Neural progenitor cell (in vitro differentiated cells): ENCODE results near the gene SUPT4H1. TPM values are rescaled to one million over a fixed set of nuclear protein-coding genes. Genes with fewer than 3 reads are reported as not detected.

Source experiments
- DNase-seq: peaks from one replicate; pipeline ENCODE4 v3.0.0-alpha.2; 2016; ENCODE audit warnings: low spot score
- H2AFZ ChIP-seq: fragments of 200-600 bp; sonication (generic); replicated peaks from 2 replicates; pipeline ENCODE4 v1.6.1; 2016; ENCODE audit warnings: antibody characterized with exemption
- H3F3A ChIP-seq: fragments of 200-600 bp; sonication (generic); 2 replicates; pipeline ENCODE4 v1.6.1; 2016; ENCODE audit warnings: antibody characterized with exemption, low read depth
- H3K27ac ChIP-seq: fragments of 200-600 bp; sonication (generic); 2 replicates; pipeline ENCODE4 v1.5.1; 2016; ENCODE audit warnings: mild to moderate bottlenecking
- H3K27me3 ChIP-seq: fragments of 200-600 bp; sonication (generic); 2 replicates; pipeline ENCODE4 v1.6.1; 2016; ENCODE audit warnings: mild to moderate bottlenecking, moderate library complexity
- H3K36me3 ChIP-seq: fragments of 200-600 bp; sonication (generic); 2 replicates; pipeline ENCODE4 v1.5.1; 2016
- H3K4me1 ChIP-seq: fragments of 200-600 bp; sonication (generic); 2 replicates; pipeline ENCODE4 v1.6.1; 2016; ENCODE audit warnings: mixed run types
- H3K4me2 ChIP-seq: fragments of 200-600 bp; sonication (generic); 2 replicates; pipeline ENCODE4 v1.6.1; 2016
- H3K4me3 ChIP-seq: fragments of 200-600 bp; sonication (generic); 2 replicates; pipeline ENCODE4 v1.5.1; 2016
- H3K79me2 ChIP-seq: fragments of 200-600 bp; sonication (generic); 2 replicates; pipeline ENCODE4 v1.6.1; 2016; ENCODE audit warnings: low read depth
- H3K9ac ChIP-seq: fragments of 200-600 bp; sonication (generic); 2 replicates; pipeline ENCODE4 v1.6.1; 2016
- H3K9me3 ChIP-seq: fragments of 200-600 bp; sonication (generic); 2 replicates; pipeline ENCODE4 v1.5.1; 2016; ENCODE audit warnings: low read depth
- H4K20me1 ChIP-seq: fragments of 200-600 bp; sonication (generic); 2 replicates; pipeline ENCODE4 v1.6.1; 2016; ENCODE audit warnings: low read depth
- H3K27ac Mint-ChIP-seq: 3 replicates; pipeline ENCODE4 v1.8.0; 2021; ENCODE audit warnings: mixed read lengths
- H3K27me3 Mint-ChIP-seq: 2 replicates; pipeline ENCODE4 v1.8.0; 2022; ENCODE audit warnings: low read depth, mild to moderate bottlenecking, inconsistent platforms, moderate library complexity, mixed read lengths; ENCODE audit not compliant: insufficient read depth
- H3K36me3 Mint-ChIP-seq: 3 replicates; pipeline ENCODE4 v1.8.0; 2021; ENCODE audit warnings: mixed read lengths
- H3K4me1 Mint-ChIP-seq: 3 replicates; pipeline ENCODE4 v1.8.0; 2021; ENCODE audit warnings: mixed read lengths
- H3K4me3 Mint-ChIP-seq: 3 replicates; pipeline ENCODE4 v1.8.0; 2021; ENCODE audit warnings: mild to moderate bottlenecking, moderate library complexity, mixed read lengths
- H3K9me3 Mint-ChIP-seq: 3 replicates; pipeline ENCODE4 v1.8.0; 2020; ENCODE audit warnings: mixed read lengths
- CTCF ChIP-seq: fragments of 200-600 bp; sonication (generic); IDR thresholded peaks from 2 replicates; pipeline ENCODE4 v1.5.1; 2017; ENCODE audit warnings: antibody characterized with exemption, mild to moderate bottlenecking
- EZH2 ChIP-seq: fragments of 200-600 bp; sonication (generic); IDR thresholded peaks from 2 replicates; pipeline ENCODE4 v1.6.1; 2017; ENCODE audit warnings: antibody characterized with exemption, mild to moderate bottlenecking, moderate library complexity
- EZH2phosphoT487 ChIP-seq: fragments of 200-600 bp; sonication (generic); IDR thresholded peaks from 2 replicates; pipeline ENCODE4 v1.6.1; 2017; ENCODE audit warnings: antibody characterized with exemption
- total RNA-seq: library from RNA; depleted of rRNA; stranded (reverse); fragments of >200 nt; gene quantifications from 2 replicates; pipeline ENCODE4 v1.2.3, GENCODE V29; 2015; ENCODE audit warnings: low replicate concordance

The SUPT4H1 gene
- total RNA-seq, 1 donor from 2014 or later: 103 TPM

- no peaks in the 10 kb centered on the region for H3K36me3 Mint-ChIP-seq
- no peaks in the 10 kb centered on the region for H3K9me3 Mint-ChIP-seq
- H3F3A ChIP-seq: no peaks in the 10 kb centered on the region
- no peaks in the 10 kb centered on the region for H3K27me3 ChIP-seq
- TF ChIP-seq EZH2 (no peak), CTCF (no peak), EZH2phosphoT487 (no peak)
- H4K20me1 ChIP-seq: no peaks in the 10 kb centered on the region
- no peak for DNase-seq
- no peaks in the 10 kb centered on the region for H3K36me3 ChIP-seq
- no peaks in the 10 kb centered on the region for H3K79me2 ChIP-seq
- no peak overlapping the region for H3K4me3 Mint-ChIP-seq
- H3K27ac Mint-ChIP-seq: peak overlapping the region; percentile 13
- H3K4me3 ChIP-seq: no peak overlapping the region
- H3K4me1 ChIP-seq: no peaks in the 10 kb centered on the region
- H3K9ac ChIP-seq: no peak overlapping the region
- no peak overlapping the region for H3K27ac ChIP-seq
- peaks cover 22% of the 10 kb centered on the region for H3K4me1 Mint-ChIP-seq
- H3K9me3 ChIP-seq: no peaks in the 10 kb centered on the region
- no peak overlapping the region for H2AFZ ChIP-seq
- H3K4me2 ChIP-seq: no peak overlapping the region
- no peaks in the 10 kb centered on the region for H3K27me3 Mint-ChIP-seq
These were observed 30.9 kb upstream of the SUPT4H1 start for GRCh38 chr17:58382872-58383242.

- no peak for DNase-seq
- no peak overlapping the region for H3K27ac ChIP-seq
These were observed 30.3 kb upstream of the SUPT4H1 start for GRCh38 chr17:58382108-58382871.

GRCh38 chr17:58381124-58382035 is 29.4 kb upstream of the SUPT4H1 start:
- no peaks in the 10 kb centered on the region for H3K9me3 ChIP-seq
- H3K27me3 Mint-ChIP-seq: no peaks in the 10 kb centered on the region
- H3K79me2 ChIP-seq: no peaks in the 10 kb centered on the region
- no peaks in the 10 kb centered on the region for H4K20me1 ChIP-seq
- peak overlapping the region; percentile 50 for H3K27ac Mint-ChIP-seq
- no peak overlapping the region for H3K27ac ChIP-seq
- TF ChIP-seq EZH2: no peak
- TF ChIP-seq EZH2phosphoT487: no peak
- TF ChIP-seq CTCF: no peak
- H3K4me3 ChIP-seq: no peak overlapping the region
- H3K9ac ChIP-seq: no peak overlapping the region
- H3K27me3 ChIP-seq: no peaks in the 10 kb centered on the region
- H3K4me1 ChIP-seq: no peaks in the 10 kb centered on the region
- H3K4me3 Mint-ChIP-seq: no peak overlapping the region
- H3F3A ChIP-seq: no peaks in the 10 kb centered on the region
- no peak overlapping the region for H2AFZ ChIP-seq
- no peaks in the 10 kb centered on the region for H3K9me3 Mint-ChIP-seq
- H3K4me2 ChIP-seq: no peak overlapping the region
- DNase-seq: no peak
- H3K36me3 ChIP-seq: no peaks in the 10 kb centered on the region
- no peaks in the 10 kb centered on the region for H3K36me3 Mint-ChIP-seq
- peaks cover 29% of the 10 kb centered on the region for H3K4me1 Mint-ChIP-seq

More at GRCh38 chr17:58382108-58382871, 30.3 kb upstream of the SUPT4H1 start:
- no peaks in the 10 kb centered on the region for H3K27me3 ChIP-seq
- no peaks in the 10 kb centered on the region for H3K4me1 ChIP-seq
- H3K36me3 ChIP-seq: no peaks in the 10 kb centered on the region
- no peak overlapping the region for H3K9ac ChIP-seq
- H3K27ac Mint-ChIP-seq: peak overlapping the region; percentile 50
- no peaks in the 10 kb centered on the region for H3K36me3 Mint-ChIP-seq
- peaks cover 26% of the 10 kb centered on the region for H3K4me1 Mint-ChIP-seq
- no peaks in the 10 kb centered on the region for H3K9me3 Mint-ChIP-seq
- no peak overlapping the region for H2AFZ ChIP-seq
- H3K9me3 ChIP-seq: no peaks in the 10 kb centered on the region
- no peaks in the 10 kb centered on the region for H3K27me3 Mint-ChIP-seq
- TF ChIP-seq EZH2phosphoT487 (no peak), EZH2 (no peak), CTCF (no peak)
- no peak overlapping the region for H3K4me2 ChIP-seq
- no peaks in the 10 kb centered on the region for H4K20me1 ChIP-seq
- H3K4me3 ChIP-seq: no peak overlapping the region
- no peaks in the 10 kb centered on the region for H3K79me2 ChIP-seq
- H3K4me3 Mint-ChIP-seq: no peak overlapping the region
- no peaks in the 10 kb centered on the region for H3F3A ChIP-seq
